ENCODE measurements around the gene DENND1A. TPM values are rescaled to one million over a fixed set of nuclear protein-coding genes. Genes with fewer than 3 reads are reported as not detected.
"Not testable (repeated sequence)": the region's sequence is repeated elsewhere in the genome, so short reads cannot be mapped to it uniquely, and the experiment has no call there.

DENND1A gene
- total RNA-seq, 1 experiment from 2014 or later = 29.7 TPM

DNA sequence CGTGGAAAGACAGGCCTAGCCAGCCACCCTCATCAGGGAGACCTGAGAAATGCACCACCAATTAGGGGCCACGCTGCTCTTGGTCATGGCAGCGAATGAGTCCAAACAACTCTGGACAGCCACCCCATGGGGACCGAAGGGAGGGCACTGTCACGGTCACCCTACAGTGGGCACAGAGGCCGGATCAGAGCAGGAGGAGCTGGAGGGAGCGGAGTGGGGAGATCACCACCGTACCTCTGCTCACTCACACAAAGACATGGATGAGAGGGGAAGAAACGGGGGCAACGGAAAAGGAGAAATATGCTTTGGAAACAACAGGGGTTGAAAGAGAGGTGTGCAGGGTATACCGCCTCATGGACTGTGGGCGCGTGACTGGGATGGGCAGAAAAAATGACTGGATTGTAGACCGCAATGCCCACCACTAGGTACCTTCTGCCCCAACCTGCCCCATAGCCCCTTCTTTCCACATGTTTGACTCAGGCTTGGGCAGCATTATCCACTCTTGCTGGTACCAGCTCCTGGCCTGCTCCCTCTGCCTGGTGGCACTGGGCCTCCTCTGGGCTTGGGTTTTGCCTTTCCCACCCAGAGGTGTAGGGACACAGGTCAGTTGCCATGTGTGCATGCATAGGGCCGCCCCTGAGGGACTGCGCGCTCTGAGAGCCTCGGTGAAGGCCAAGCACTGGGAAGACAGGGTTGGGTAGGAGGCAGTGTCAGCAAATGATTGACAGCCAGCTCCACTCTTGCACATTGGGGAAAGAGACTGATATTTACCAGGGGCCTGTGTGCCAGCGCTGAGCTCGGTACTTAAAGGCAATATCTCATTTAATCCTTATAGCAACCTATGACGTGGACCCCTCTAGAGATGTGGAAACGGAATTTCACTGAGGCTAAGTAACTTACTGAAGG is 497.3 kb downstream of the DENND1A start:
- no peak for ATAC-seq
- no peak overlapping the region for H3K4me3 ChIP-seq (ENCODE audit: low read length)

DNA sequence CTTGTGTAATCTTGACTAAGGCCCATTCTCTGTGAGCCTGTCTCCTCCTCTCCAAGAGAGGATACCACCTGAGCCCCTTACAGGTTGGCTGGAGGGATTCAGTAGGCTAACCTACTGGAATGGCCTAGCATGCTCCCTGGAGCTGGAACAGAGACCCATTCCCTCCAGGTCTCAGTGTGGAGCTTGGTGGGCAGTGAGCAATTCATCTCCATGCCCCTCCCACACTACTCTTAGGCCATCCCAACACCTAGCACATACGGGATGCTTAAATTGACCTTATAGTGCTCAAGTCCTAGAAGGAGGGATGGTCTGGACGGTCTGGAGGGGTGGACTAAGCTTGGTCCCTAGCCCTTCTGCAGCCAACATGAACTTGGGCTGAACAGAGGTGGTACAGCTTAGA is 498.3 kb downstream of the DENND1A start:
- TF ChIP-seq EZH2 (IDR thresholded peaks at IDR 0.05; ENCODE audit: low read length, unreplicated experiment) (no peak), EZH2phosphoT487 (IDR thresholded peaks at IDR 0.05; ENCODE audit: borderline replicate concordance, low read length) (no peak)
- TF ChIP-seq, protein P1, sequence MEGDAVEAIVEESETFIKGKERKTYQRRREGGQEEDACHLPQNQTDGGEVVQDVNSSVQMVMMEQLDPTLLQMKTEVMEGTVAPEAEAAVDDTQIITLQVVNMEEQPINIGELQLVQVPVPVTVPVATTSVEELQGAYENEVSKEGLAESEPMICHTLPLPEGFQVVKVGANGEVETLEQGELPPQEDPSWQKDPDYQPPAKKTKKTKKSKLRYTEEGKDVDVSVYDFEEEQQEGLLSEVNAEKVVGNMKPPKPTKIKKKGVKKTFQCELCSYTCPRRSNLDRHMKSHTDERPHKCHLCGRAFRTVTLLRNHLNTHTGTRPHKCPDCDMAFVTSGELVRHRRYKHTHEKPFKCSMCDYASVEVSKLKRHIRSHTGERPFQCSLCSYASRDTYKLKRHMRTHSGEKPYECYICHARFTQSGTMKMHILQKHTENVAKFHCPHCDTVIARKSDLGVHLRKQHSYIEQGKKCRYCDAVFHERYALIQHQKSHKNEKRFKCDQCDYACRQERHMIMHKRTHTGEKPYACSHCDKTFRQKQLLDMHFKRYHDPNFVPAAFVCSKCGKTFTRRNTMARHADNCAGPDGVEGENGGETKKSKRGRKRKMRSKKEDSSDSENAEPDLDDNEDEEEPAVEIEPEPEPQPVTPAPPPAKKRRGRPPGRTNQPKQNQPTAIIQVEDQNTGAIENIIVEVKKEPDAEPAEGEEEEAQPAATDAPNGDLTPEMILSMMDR (conservative IDR thresholded peaks at IDR 0.05; ENCODE audit: low read depth, low read length) = no peak
- Histone ChIP-seq H3K27me3 (ENCODE audit: low read length) (no peaks in the 10 kb centered on the region), H3K9me2 (replicated peaks; ENCODE audit: low read length) (no peaks in the 10 kb centered on the region), H3K4me3 (ENCODE audit: low read length) (no peak overlapping the region), H3K4me1 (ENCODE audit: insufficient read depth, low read length) (no peaks in the 10 kb centered on the region), H3K4me2 (ENCODE audit: low read length) (no peak overlapping the region), H3K27ac (ENCODE audit: low read length) (no peak overlapping the region), H3K9ac (ENCODE audit: low read length) (no peak overlapping the region), H3K79me2 (ENCODE audit: low read length) (no peaks in the 10 kb centered on the region), H2AFZ (ENCODE audit: low read length) (no peak overlapping the region), H3F3A (ENCODE audit: low read length, unreplicated experiment) (no peaks in the 10 kb centered on the region), H4K20me1 (ENCODE audit: low read length) (no peaks in the 10 kb centered on the region), H3K36me3 (ENCODE audit: low read depth, low read length) (no peaks in the 10 kb centered on the region), H3K9me3 (ENCODE audit: low read length) (no peaks in the 10 kb centered on the region)
- intact Hi-C loops (cut with micrococcal nuclease) = no loop called here
- DNase-seq (no peak), ATAC-seq (no peak)
- ChIA-PET POLR2A (ENCODE audit: unreplicated experiment) (no interaction called here), CTCF (no interaction called here)
- no TSS peak for BruUV-seq (replicated peaks)

More for the DNA sequence above, 497.3 kb downstream of the DENND1A start:
- Histone ChIP-seq H3K27me3 (ENCODE audit: low read length) (no peaks in the 10 kb centered on the region), H2AFZ (ENCODE audit: low read length) (no peak overlapping the region), H3K4me1 (ENCODE audit: insufficient read depth, low read length) (no peaks in the 10 kb centered on the region), H3K4me2 (ENCODE audit: low read length) (no peak overlapping the region), H3K9me3 (ENCODE audit: low read length) (no peaks in the 10 kb centered on the region), H3K9ac (ENCODE audit: low read length) (no peak overlapping the region), H3K9me2 (replicated peaks; ENCODE audit: low read length) (no peaks in the 10 kb centered on the region), H4K20me1 (ENCODE audit: low read length) (no peaks in the 10 kb centered on the region), H3F3A (ENCODE audit: low read length, unreplicated experiment) (no peaks in the 10 kb centered on the region), H3K79me2 (ENCODE audit: low read length) (no peaks in the 10 kb centered on the region), H3K36me3 (ENCODE audit: low read depth, low read length) (no peaks in the 10 kb centered on the region), H3K27ac (ENCODE audit: low read length) (no peak overlapping the region)
- TF ChIP-seq EZH2phosphoT487 (IDR thresholded peaks at IDR 0.05; ENCODE audit: borderline replicate concordance, low read length) (no peak), EZH2 (IDR thresholded peaks at IDR 0.05; ENCODE audit: low read length, unreplicated experiment) (no peak)
- TF ChIP-seq, protein P1 (conservative IDR thresholded peaks at IDR 0.05; ENCODE audit: low read depth, low read length) = no peak
- ChIA-PET CTCF (no interaction called here), POLR2A (ENCODE audit: unreplicated experiment) (no interaction called here)
- no peak for DNase-seq
- intact Hi-C loops (cut with micrococcal nuclease) = no loop called here
- BruUV-seq (replicated peaks) = no TSS peak

DNA sequence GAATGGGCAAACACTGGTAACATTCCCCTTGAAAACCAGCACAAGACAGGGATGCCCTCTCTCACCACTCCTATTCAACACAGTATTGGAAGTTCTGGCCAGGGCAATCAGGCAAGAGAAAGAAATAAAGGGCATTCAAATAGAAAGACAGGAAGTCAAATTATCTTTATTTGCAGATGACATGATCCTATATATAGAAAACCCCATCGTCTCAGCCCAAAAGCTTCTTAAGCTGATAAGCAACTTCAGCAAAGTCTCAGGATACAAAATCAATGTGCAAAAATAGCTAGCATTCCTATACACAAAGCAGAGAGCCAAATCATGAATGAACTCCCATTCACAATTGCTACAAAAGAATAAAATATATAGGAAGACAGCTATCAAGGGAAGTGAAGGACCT is 501.5 kb downstream of the DENND1A start:
- H3K9me2 ChIP-seq (replicated peaks; ENCODE audit: low read length); H3K27me3 ChIP-seq (ENCODE audit: low read length); H3K79me2 ChIP-seq (ENCODE audit: low read length); BruUV-seq (replicated peaks); H3K9me3 ChIP-seq (ENCODE audit: low read length); H3K4me3 ChIP-seq (ENCODE audit: low read length); H4K20me1 ChIP-seq (ENCODE audit: low read length); H3K36me3 ChIP-seq (ENCODE audit: low read depth, low read length); H3F3A ChIP-seq (ENCODE audit: low read length, unreplicated experiment); H3K9ac ChIP-seq (ENCODE audit: low read length); H3K4me1 ChIP-seq (ENCODE audit: insufficient read depth, low read length); intact Hi-C loops (cut with micrococcal nuclease); CTCF ChIA-PET; H3K27ac ChIP-seq (ENCODE audit: low read length); DNase-seq; H2AFZ ChIP-seq (ENCODE audit: low read length); H3K4me2 ChIP-seq (ENCODE audit: low read length); POLR2A ChIA-PET (ENCODE audit: unreplicated experiment); ATAC-seq: not testable (repeated sequence)

All from PC-3 (cell line).